ENCODE data around the gene GPR78. TPM values are rescaled to one million over a fixed set of nuclear protein-coding genes. Genes with fewer than 3 reads are reported as not detected.
"Not testable (repeated sequence)": the region's sequence is repeated elsewhere in the genome, so short reads cannot be mapped to it uniquely, and the experiment has no call there.

GPR78 gene
- total RNA-seq, 2 donors from 2014 or later = not detected

GRCh38 chr4:8616831-8617230 is 36.6 kb downstream of the GPR78 start:
- no peaks in the 10 kb centered on the region for H3K36me3 ChIP-seq
- H3K9me3 ChIP-seq = no peaks in the 10 kb centered on the region
- H3K27ac ChIP-seq = no peak overlapping the region
- H3K27me3 ChIP-seq = no peaks in the 10 kb centered on the region
- no peak overlapping the region for H3K4me3 ChIP-seq
- H3K4me1 ChIP-seq = no peaks in the 10 kb centered on the region
- TF ChIP-seq CTCF (IDR thresholded peaks at IDR 0.05) = no peak
- DNase-seq (ENCODE audit: low spot score) = no peak

DNA sequence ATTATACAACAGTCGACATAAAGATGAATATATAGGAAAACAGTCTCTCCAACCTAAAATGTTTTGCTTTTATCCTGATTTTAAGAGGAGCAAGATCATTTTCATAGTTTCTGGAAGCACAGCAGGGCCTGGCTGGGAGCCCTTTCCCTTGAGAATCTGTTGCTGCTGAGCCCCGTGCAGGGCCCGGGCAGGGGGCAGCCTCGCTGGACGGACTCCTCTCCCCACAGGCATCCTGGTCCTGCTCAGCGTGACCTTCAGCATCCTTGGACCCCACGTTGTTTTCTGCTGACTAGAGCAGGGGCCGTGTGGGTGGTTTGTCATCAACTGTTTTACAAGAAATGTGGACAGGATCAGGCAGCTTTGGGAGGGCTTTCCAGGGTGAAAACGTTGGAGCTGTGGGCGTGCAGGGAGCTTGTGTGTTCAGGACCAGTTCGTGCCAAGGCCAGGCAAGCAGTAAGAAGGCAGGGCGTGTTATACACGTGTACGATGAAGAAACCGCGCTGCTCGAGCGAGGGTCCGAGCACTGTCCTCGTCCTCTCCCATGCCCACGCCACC is 37.4 kb downstream of the GPR78 start:
- DNase-seq (ENCODE audit: low spot score) = no peak

GRCh38 chr4:8618421-8618820 is 38.2 kb downstream of the GPR78 start:
- Histone ChIP-seq H3K9me3 (no peaks in the 10 kb centered on the region), H3K4me1 (no peaks in the 10 kb centered on the region), H3K27ac (no peak overlapping the region), H3K4me3 (no peak overlapping the region), H3K27me3 (no peaks in the 10 kb centered on the region), H3K36me3 (no peaks in the 10 kb centered on the region)
- DNase-seq (ENCODE audit: low spot score) = no peak
- TF ChIP-seq CTCF (IDR thresholded peaks at IDR 0.05) = no peak

More for the DNA sequence above, 37.4 kb downstream of the GPR78 start:
- Histone ChIP-seq H3K4me1 (no peaks in the 10 kb centered on the region), H3K36me3 (no peaks in the 10 kb centered on the region), H3K9me3 (no peaks in the 10 kb centered on the region), H3K4me3 (no peak overlapping the region), H3K27me3 (no peaks in the 10 kb centered on the region), H3K27ac (no peak overlapping the region)
- no peak for TF ChIP-seq CTCF (IDR thresholded peaks at IDR 0.05)

GRCh38 chr4:8618961-8619720 is 38.9 kb downstream of the GPR78 start:
- Histone ChIP-seq H3K27me3 (no peaks in the 10 kb centered on the region), H3K27ac (no peak overlapping the region), H3K9me3 (no peaks in the 10 kb centered on the region), H3K36me3 (no peaks in the 10 kb centered on the region), H3K4me1 (no peaks in the 10 kb centered on the region), H3K4me3 (no peak overlapping the region)
- no peak for TF ChIP-seq CTCF (IDR thresholded peaks at IDR 0.05)
- DNase-seq (ENCODE audit: low spot score) = no peak

DNA sequence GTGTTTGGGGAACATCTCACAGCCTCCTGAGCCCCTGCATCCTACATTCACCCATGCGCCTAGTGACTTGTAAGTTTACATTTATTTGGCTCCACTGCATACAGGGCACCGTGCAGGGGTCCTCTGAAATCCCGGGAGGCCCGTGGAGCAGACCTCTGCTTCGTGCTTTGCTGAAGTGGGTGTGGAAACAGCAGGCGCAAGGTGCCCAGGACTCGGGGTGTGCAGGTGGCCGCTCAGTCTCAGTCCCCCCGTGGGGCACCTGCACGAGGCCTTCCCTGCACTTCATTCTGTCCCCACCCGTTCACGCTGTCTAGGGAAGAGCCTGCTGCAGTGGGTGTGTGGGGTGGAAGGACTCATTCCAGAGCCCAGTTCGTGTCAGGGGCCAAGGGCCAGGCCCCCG is 40.9 kb downstream of the GPR78 start:
- H3K27me3 ChIP-seq; H3K9me3 ChIP-seq; H3K4me3 ChIP-seq; DNase-seq (ENCODE audit: low spot score); H3K36me3 ChIP-seq; H3K4me1 ChIP-seq; H3K27ac ChIP-seq: not testable (repeated sequence)

DNA sequence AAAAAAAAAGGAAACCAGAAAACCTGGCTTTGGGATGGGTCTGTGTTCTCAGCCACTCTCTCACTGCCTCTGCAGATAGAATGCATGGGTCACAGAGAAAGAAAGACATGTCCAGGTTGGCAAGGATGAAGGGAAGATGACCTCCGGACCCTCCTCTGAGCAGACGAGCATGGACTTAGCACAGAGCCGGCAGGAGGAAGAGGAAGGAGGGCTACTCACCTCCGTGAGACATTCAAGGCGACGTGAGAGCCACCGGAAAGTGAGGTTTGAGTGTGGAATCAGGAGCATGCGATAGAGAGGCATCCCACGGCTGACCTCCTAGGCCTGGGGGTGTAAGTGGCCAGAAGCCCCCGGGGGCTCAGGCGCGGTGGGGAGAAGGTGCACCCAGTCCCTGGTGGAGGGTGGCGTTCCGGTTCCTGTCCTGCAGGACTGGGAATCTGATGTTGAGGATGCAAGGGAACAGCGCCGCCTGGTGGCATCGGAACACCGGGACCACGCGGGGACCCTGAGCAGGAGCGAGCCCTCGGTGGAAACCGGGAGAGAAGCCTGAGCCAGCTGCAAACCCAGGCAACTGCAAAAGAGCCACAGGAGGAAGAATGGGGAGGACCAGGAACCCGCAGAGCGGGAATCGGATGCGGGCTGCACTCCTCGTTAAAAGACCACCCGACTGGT is 44.5 kb downstream of the GPR78 start:
- H3K27me3 ChIP-seq; H3K4me3 ChIP-seq; H3K27ac ChIP-seq; DNase-seq (ENCODE audit: low spot score); H3K36me3 ChIP-seq; H3K4me1 ChIP-seq; H3K9me3 ChIP-seq: not testable (repeated sequence)

DNA sequence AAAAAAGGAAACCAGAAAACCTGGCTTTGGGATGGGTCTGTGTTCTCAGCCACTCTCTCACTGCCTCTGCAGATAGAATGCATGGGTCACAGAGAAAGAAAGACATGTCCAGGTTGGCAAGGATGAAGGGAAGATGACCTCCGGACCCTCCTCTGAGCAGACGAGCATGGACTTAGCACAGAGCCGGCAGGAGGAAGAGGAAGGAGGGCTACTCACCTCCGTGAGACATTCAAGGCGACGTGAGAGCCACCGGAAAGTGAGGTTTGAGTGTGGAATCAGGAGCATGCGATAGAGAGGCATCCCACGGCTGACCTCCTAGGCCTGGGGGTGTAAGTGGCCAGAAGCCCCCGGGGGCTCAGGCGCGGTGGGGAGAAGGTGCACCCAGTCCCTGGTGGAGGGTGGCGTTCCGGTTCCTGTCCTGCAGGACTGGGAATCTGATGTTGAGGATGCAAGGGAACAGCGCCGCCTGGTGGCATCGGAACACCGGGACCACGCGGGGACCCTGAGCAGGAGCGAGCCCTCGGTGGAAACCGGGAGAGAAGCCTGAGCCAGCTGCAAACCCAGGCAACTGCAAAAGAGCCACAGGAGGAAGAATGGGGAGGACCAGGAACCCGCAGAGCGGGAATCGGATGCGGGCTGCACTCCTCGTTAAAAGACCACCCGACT is 50.2 kb downstream of the GPR78 start:
- H3K4me3 ChIP-seq; H3K36me3 ChIP-seq; DNase-seq (ENCODE audit: low spot score); H3K27ac ChIP-seq; H3K4me1 ChIP-seq; H3K9me3 ChIP-seq; H3K27me3 ChIP-seq: not testable (repeated sequence)

DNA sequence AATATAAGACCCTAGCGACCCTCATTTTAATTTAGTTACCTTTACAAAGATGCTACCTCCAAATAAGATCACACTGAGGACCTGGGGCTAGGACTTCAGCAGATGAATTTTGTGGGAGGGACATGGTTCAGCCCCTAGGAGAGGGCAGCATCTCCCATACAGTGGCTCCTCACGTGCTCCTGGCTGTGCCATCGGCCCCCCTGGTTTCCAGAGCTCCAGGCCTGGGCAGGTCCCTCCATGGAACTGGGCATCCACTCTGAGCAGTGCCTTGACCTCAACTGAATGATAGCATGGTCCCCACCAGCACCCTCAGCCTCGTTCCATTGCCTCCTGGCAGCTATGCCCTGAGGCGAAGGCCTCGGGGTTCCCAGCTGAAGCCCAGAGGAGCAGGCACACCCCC is 51.7 kb downstream of the GPR78 start:
- not testable (repeated sequence) for H3K36me3 ChIP-seq; H3K27ac ChIP-seq; H3K4me3 ChIP-seq; DNase-seq (ENCODE audit: low spot score); H3K4me1 ChIP-seq; H3K9me3 ChIP-seq; H3K27me3 ChIP-seq

DNA sequence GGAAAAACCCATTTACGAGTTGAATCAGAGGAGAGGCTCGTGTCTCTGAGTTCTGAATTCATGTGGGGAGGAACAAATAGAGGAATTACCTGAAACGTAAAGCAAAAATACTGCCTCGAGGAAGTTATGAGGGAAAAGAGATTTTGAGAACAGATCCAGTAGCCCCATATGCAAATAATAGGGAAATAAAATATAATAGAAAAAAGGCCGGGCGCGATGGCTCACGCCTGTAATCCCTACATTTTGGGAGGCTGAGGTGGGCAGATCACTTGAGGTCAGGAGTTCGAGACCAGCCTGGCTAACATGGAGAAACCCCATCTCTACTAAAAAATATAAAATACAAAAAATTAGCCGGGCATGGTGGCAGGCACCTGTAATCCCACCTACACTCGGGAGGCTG is 54.6 kb downstream of the GPR78 start:
- not testable (repeated sequence) for H3K4me3 ChIP-seq; H3K4me1 ChIP-seq; H3K27ac ChIP-seq; H3K27me3 ChIP-seq; H3K9me3 ChIP-seq; DNase-seq (ENCODE audit: low spot score); H3K36me3 ChIP-seq

- not testable (repeated sequence) for H3K27ac ChIP-seq; H3K27me3 ChIP-seq; H3K36me3 ChIP-seq; H3K4me3 ChIP-seq; H3K4me1 ChIP-seq; DNase-seq (ENCODE audit: low spot score); H3K9me3 ChIP-seq
Observed at GRCh38 chr4:8635897-8636554, 55.8 kb downstream of the GPR78 start.

Data from right atrium auricular region (tissue), 2 donors.